Thoracic aorta (tissue), 2 donors: ENCODE data around the gene ARHGAP27. TPM values are rescaled to one million over a fixed set of nuclear protein-coding genes. Genes with fewer than 3 reads are reported as not detected.

Experiments
- ATAC-seq: fragments of 150-250 bp; one replicate; pipeline ENCODE4 v1.8.0; 2017; ENCODE audit warnings: low read depth; ENCODE audit not compliant: insufficient number of reproducible peaks, low FRiP score
- DNase-seq: peaks from one replicate; pipeline ENCODE4 v3.0.0-alpha.2; 2020; ENCODE audit warnings: low spot score
- H3K27ac ChIP-seq, 2 donors: fragments of 200-600 bp; sonication (generic); 1 replicate in 1 of 2; 2 replicates in 1 of 2; pipeline ENCODE4 v1.5.1; 2016; ENCODE audit warnings: mild to moderate bottlenecking in 2 of 2, moderate library complexity in 2 of 2
- H3K27me3 ChIP-seq: fragments of 200-600 bp; sonication (generic); replicated peaks from 2 replicates; pipeline ENCODE4 v1.6.0; 2016; ENCODE audit warnings: mild to moderate bottlenecking; ENCODE audit not compliant: insufficient read depth
- H3K36me3 ChIP-seq: fragments of 200-600 bp; sonication (generic); one replicate; pipeline ENCODE4 v1.5.1; 2016
- H3K4me1 ChIP-seq, 2 donors: fragments of 200-600 bp; sonication (generic); 1 replicate in 1 of 2; 2 replicates in 1 of 2; pipeline versions ENCODE4 v1.5.1 to v1.6.0; 2016; ENCODE audit warnings: low read depth in 2 of 2, mild to moderate bottlenecking in 1 of 2; ENCODE audit not compliant: control insufficient read depth in 1 of 2
- H3K4me3 ChIP-seq: fragments of 200-600 bp; sonication (generic); 2 replicates; pipeline ENCODE4 v1.5.1; 2016; ENCODE audit warnings: mild to moderate bottlenecking
- H3K9me3 ChIP-seq: fragments of 200-600 bp; sonication (generic); 2 replicates; pipeline ENCODE4 v1.5.1; 2016
- total RNA-seq, 2 donors: library from RNA; depleted of rRNA; stranded (reverse); fragments of >200 nt; gene quantifications; one replicate each; pipeline versions ENCODE4 v1.1.0 to v1.2.3, GENCODE V29; 2016
- TF ChIP-seq, protein P1 (sequence below): fragments of 200-600 bp; sonication (generic); IDR thresholded peaks from one replicate; pipeline ENCODE4 v1.5.1; 2019; ENCODE audit warnings: antibody characterized with exemption

The ARHGAP27 gene
- total RNA-seq, 2 donors from 2014 or later, result 25.5 to 33.4 TPM

GRCh38 chr17:45403906-45404490 is 28.7 kb downstream of the ARHGAP27 start:
- Histone ChIP-seq H3K4me3 (no peak overlapping the region), H3K4me1 (peaks cover 5 to 11% of the 10 kb centered on the region in 2 donors), H3K9me3 (no peaks in the 10 kb centered on the region), H3K27ac (no peak overlapping the region), H3K27me3 (no peaks in the 10 kb centered on the region), H3K36me3 (no peaks in the 10 kb centered on the region)
- ATAC-seq, result no peak
- no peak for DNase-seq
- TF ChIP-seq, protein P1, sequence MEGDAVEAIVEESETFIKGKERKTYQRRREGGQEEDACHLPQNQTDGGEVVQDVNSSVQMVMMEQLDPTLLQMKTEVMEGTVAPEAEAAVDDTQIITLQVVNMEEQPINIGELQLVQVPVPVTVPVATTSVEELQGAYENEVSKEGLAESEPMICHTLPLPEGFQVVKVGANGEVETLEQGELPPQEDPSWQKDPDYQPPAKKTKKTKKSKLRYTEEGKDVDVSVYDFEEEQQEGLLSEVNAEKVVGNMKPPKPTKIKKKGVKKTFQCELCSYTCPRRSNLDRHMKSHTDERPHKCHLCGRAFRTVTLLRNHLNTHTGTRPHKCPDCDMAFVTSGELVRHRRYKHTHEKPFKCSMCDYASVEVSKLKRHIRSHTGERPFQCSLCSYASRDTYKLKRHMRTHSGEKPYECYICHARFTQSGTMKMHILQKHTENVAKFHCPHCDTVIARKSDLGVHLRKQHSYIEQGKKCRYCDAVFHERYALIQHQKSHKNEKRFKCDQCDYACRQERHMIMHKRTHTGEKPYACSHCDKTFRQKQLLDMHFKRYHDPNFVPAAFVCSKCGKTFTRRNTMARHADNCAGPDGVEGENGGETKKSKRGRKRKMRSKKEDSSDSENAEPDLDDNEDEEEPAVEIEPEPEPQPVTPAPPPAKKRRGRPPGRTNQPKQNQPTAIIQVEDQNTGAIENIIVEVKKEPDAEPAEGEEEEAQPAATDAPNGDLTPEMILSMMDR, result no peak

GRCh38 chr17:45402916-45403315 is 29.8 kb downstream of the ARHGAP27 start:
- TF ChIP-seq, protein P1, result no peak
- no peak for DNase-seq
- H3K36me3 ChIP-seq, result no peaks in the 10 kb centered on the region

DNA sequence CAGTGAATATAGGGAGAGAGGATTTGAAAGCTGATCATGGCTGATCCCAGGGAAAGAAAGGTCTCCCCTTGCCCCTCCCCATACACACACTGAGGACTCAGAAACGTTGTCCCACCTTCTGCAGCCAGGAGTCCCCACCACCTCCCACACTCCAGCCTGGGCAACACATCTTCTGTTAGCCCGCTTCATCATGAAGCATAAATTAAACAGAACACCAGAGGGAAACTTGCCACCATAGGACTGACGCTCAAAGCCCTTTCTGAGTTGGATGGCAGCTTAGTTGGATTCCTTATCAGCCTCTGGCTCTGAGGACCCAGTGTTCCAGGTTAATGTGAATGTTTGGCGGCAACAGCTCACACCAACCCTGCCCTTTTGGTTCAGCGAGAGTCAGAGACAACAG is 33.9 kb downstream of the ARHGAP27 start:
- no peaks in the 10 kb centered on the region for H3K9me3 ChIP-seq
- no peak for ATAC-seq
- peaks cover 8 to 11% of the 10 kb centered on the region in 2 donors for H3K4me1 ChIP-seq
- no peaks in the 10 kb centered on the region for H3K36me3 ChIP-seq
- no peak overlapping the region for H3K4me3 ChIP-seq
- H3K27ac ChIP-seq, result no peak overlapping the region
- H3K27me3 ChIP-seq, result no peaks in the 10 kb centered on the region
- DNase-seq, result no peak
- TF ChIP-seq, protein P1, result no peak

More at GRCh38 chr17:45402916-45403315, 29.8 kb downstream of the ARHGAP27 start:
- H3K9me3 ChIP-seq, result no peaks in the 10 kb centered on the region
- no peak overlapping the region for H3K27ac ChIP-seq
- no peak overlapping the region for H3K4me3 ChIP-seq
- ATAC-seq, result no peak
- peaks cover 5 to 11% of the 10 kb centered on the region in 2 donors for H3K4me1 ChIP-seq
- no peaks in the 10 kb centered on the region for H3K27me3 ChIP-seq

DNA sequence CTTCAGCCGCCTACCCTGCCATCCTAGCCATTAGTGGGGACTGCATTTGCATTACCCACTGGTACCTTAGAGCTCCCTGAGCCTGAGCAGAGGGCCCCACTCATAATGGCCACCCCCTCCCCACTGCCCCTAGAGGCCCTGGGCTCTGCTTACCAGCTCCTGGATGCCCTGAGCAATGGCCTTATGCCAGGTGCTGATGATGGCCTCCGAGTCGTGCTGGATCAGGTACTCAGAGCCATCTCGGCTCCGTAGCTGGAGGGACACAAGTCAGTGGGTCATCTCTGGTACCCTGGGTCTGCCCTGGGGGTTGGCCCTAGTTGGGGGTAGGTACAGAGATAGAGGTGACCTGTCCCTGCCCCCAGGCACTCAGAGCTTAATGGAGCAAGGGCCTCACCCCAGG is 34.9 kb downstream of the ARHGAP27 start:
- Histone ChIP-seq H3K27me3 (no peaks in the 10 kb centered on the region), H3K27ac (no peak overlapping the region), H3K4me3 (no peak overlapping the region), H3K36me3 (no peaks in the 10 kb centered on the region), H3K9me3 (no peaks in the 10 kb centered on the region), H3K4me1 (peaks cover 8 to 11% of the 10 kb centered on the region in 2 donors)
- TF ChIP-seq, protein P1, result no peak
- DNase-seq, result no peak
- ATAC-seq, result no peak

- no peaks in the 10 kb centered on the region for H3K27me3 ChIP-seq
- TF ChIP-seq, protein P1, result no peak
- no peaks in the 10 kb centered on the region for H3K9me3 ChIP-seq
- no peaks in the 10 kb centered on the region for H3K36me3 ChIP-seq
- DNase-seq, result no peak
- H3K4me3 ChIP-seq, result no peak overlapping the region
- ATAC-seq, result no peak
- H3K27ac ChIP-seq, result no peak overlapping the region
- H3K4me1 ChIP-seq, result peaks cover 8 to 11% of the 10 kb centered on the region in 2 donors
These were observed 36.0 kb downstream of the ARHGAP27 start for GRCh38 chr17:45396496-45397205.
